NCI-H69 (cell line): ENCODE data around the gene IRF7.

Experiments used
- DNase-seq: peaks from one replicate; lab custom pipeline; 2025; lab: John Stamatoyannopoulos, UW

IRF7 gene

GRCh38 chr11:640021-640706, 24.4 kb upstream of the IRF7 start:
- DNase-seq = no peak

- DNase-seq = peak; percentile 66
These were observed 23.7 kb upstream of the IRF7 start for GRCh38 chr11:639332-639955.

GRCh38 chr11:638631-639331, 23.0 kb upstream of the IRF7 start:
- peak; percentile 69 for DNase-seq

GRCh38 chr11:637593-638521, 22.1 kb upstream of the IRF7 start:
- DNase-seq = peak; percentile 45

- DNase-seq = no peak
These were observed 21.5 kb upstream of the IRF7 start for GRCh38 chr11:637333-637592.

- peak; percentile 58 for DNase-seq
These were observed 21.0 kb upstream of the IRF7 start, which contains the start of gene DRD4 for GRCh38 chr11:636511-637332. Gene DRD4 (plus strand): TSS chr11:637269. CDS start chr11:637305, 36 bp downstream.

GRCh38 chr11:635945-636510, 20.3 kb upstream of the IRF7 start:
- DNase-seq = no peak

- DNase-seq = peak; percentile 48
These were observed 15.1 kb upstream of the IRF7 start for GRCh38 chr11:630871-631270.

- DNase-seq = no peak
These were observed 13.5 kb upstream of the IRF7 start for GRCh38 chr11:629237-629583.

GRCh38 chr11:628056-628455, 12.3 kb upstream of the IRF7 start:
- DNase-seq = no peak

- no peak for DNase-seq
These were observed 11.5 kb upstream of the IRF7 start for GRCh38 chr11:627308-627576.

- DNase-seq = no peak
These were observed 10.9 kb upstream of the IRF7 start, which contains the start of gene SCT for GRCh38 chr11:626475-627307. Gene SCT (minus strand): TSS chr11:627181. CDS start chr11:627143, 38 bp downstream.

- DNase-seq = no peak
These were observed 10.0 kb upstream of the IRF7 start for GRCh38 chr11:625636-626268.

GRCh38 chr11:624705-625635, 9.2 kb upstream of the IRF7 start, which contains the start of gene CDHR5:
Gene CDHR5 (minus strand): TSS chr11:624955. CDS start chr11:624902, 53 bp downstream.
- DNase-seq = no peak

GRCh38 chr11:623999-624704, 8.4 kb upstream of the IRF7 start:
- no peak for DNase-seq

GRCh38 chr11:623349-623869, 7.7 kb upstream of the IRF7 start:
- DNase-seq = no peak

GRCh38 chr11:621838-622237, 6.1 kb upstream of the IRF7 start:
- DNase-seq = no peak
